Activated gamma-delta T cell (primary cell): Measurements from ENCODE around the gene HSPA8.
"Not testable (repeated sequence)": the region's sequence is repeated elsewhere in the genome, so short reads cannot be mapped to it uniquely, and the experiment has no call there.

Experiments
- DNase-seq: peaks from one replicate; lab custom pipeline; 2025; lab: John Stamatoyannopoulos, UW

The HSPA8 gene

DNA sequence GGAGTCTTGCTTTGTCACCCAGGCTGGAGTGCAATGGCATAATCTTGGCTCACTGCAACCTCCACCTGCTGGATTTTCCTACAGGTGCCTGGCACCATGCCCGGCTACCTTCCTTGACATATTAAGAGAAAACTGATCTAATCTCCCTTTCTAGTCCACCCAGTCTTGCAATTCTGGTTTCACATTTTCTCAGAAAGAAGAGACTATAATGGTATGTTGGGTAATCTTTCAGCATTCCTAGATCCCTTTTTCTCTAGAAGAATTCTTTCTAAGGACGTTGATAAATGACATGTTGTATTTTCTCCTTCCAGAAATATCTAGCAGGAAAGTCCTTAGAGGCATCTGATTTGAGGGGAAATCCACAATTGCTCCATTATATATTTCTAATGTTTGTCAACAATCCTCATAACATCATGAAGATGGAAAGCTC lies 10.4 kb upstream of the HSPA8 start:
- DNase-seq, result no peak

DNA sequence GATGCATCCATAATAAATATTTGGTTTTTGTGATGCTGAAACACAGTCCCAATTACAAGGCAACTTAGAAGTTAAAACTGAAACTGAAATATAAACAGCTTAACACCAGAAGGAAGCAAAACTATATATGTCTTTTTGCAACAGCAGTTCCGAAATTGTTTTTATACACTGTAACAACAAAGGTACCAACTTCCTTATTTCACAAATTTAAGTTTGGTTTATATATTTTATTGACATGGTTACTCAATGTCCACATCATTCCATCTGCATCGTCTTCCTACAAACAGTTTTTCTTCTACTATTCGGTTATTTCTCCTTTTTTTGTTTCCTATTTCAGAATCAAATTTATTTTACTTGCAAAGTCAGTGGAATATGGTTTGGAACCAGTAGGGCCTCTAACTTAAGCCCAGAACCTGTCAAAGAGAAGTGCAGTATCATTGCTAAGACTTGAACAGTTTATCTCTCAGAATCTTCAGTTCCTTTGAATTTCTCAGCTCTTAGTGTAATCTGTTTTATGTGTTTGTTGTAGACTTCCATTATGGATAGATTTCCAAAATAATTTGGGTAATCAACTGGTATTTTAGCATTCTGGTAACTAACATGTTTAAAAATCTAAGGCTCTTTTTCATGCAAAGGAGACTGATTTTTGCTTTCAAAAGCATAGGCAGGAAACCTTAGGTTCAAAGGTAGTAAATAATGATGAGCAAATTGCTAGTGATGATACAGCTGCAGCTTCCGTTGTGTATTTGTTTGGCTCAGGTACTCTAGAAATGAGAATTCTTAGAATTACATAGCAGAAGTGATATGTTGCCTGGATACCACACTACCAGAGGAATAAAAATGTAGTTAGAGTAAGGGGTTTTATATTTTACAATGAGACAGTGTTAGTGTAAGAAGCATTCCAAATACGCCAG lies 8.2 kb upstream of the HSPA8 start:
- no peak for DNase-seq

DNA sequence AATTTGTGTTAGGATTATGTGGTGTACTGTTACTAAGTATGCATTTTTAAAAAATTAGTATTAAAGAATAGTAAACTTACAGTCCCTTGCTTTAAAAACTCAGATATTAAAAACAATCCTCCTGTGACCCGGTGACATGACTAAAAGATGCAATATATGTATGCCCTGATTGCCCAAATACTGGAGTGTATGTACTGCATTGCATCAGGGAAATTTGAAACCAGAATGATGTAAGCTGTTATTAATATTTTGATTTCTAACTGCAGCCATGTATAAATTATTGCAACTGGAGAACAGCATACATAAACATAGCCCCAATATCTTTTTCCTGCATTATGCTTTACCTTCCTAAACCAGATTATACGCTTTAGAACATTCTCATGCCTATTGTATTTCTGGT lies 3.7 kb upstream of the HSPA8 start:
- no peak for DNase-seq

DNA sequence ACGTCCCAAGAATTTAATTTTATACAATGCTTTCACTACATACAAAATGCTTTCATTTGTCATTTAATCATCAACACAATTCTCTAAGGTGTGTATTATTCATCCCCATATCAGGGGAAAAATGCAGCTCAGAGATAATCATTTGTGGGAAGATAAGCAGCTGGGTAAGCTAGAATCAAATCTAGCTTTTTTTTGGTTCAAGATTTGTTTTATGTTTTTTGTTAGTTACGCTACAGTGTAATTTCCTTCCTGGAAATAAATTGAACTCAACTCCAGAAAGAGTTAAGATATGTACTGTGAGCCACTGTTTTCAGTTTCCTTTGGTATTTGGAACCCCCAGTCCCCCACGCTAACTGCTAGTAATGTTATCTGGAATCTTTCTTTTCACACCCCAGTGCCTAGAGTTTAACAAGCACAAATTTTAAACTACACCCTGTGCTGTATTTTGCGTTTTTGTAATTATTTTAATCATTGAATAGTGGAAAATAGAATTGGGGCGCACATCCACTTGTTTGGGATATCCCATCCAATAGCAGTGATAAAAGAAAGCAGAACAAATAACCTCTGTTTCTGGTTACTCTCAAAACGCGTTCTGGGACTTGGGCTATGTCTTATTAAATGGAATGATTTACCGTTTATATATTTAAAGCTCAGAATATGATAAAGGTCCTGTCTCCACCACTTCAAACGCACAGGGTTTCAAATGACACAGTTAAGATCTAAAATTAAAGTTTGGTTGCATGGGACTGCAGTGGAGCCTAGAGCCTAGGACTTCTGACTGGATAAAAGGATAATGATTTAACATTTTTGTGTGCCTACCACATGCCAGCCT lies 2.1 kb upstream of the HSPA8 start:
- no peak for DNase-seq

DNA sequence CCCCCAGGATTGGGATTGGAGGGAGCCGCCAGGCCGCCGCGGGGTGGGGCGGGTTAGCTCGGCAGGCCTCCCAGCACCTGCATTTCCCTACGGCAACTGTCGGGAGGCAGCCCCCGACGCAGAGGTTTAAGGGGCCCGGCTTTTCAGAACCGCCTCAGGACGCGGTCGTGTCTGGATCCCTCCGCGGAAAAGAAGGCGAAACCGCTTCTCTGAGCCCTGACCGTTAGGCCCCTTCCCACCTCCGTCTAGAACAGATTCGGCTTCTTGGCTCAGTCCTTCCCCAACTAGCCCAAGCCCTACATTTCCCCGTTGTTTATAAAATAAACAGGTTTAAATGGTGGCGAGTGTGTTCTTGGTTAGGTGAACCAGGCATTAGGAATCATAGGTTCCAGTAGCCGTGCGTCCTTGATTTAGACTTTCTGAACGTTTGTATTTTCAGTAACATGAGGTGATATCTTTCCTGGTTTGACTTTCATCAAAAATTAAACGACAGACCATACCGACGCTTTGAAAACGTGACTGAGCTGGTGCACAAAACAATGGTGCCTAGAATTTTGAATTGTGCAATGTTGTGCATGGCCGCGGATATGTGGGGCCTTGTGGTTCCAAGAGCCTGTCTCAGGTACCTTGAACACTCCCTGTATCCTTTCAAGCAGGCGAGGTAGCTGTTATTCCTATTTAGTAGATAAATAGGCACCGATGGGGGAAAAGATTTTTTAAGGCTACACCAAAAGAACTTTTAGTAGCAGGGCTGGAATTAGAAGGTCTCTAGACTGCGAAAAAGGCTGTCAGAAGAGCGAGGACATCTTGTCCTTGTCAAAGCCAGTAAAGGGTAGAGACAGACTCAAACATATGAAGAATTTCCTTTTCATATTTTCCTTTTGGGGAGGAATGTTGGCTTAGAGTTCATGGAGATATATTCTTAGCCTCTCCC lies 1.2 kb upstream of the HSPA8 start:
- DNase-seq, result peak; percentile 49

DNA sequence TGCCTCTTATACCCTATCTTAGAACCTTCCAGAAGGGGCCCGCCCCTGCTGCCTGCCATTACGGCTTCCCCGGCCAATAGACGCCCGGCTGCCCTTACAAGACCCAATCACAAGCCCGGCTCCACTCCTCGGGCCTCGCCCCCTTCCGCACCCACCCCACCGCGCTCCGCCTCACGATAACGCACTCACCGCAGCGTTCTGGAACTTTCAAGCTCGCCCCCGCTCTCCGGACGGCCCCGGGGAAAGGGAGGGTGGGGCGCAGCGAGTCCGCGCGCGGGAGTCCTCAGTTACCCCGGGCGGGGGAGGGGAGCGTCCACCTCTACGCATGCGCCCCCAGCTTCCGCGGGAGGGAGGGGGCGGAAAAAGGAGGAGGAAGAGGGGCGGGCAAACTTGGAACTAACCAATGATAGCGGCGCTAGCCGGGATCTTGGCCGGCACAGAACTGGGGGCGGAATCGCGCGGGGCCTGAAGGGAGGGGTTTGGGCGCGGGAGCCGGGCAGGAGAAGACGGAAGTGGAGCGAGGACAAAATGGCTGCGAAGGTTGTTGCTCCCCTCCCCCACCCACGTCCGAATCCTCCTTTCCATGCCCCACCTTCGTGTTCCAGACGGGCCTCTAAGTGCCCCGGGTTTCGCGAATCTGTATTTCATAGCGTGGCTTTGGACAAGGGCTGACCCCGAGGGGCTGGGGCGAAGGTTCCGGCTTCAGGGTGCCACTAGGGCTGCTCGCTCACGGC lies 389 bp upstream of the HSPA8 start:
- DNase-seq, result peak; percentile 98

DNA sequence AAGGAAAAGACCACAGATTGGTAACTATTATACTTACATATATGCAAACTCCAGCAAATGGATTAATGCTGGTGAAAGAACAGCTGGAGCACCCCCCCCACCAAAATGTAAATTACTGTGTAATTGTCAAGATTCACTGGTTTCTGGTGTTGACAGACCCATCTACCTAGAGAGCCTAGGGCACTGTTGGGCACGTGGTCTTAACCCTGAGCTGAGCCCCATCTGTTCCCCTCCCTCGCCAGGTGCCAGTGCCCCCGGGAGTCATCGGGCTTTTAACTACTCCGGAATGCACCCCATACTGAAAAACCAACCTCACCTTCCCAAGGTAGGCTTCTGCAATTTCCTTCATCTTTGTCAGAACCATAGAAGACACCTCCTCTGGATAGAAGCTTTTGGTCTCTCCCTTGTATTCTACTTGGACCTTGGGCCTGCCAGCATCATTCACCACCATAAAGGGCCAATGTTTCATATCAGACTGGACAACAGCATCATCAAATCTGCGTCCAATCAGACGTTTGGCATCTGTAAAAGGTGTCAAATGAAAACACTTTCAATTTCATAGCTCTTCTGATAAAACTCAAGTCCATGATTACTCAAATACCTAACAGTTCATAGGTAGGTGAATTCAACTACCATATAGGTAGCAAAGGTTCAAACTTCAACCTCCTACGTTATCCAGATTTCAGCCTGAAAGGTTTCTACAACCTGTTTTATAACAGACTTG lies 1.5 kb downstream of the HSPA8 start:
- DNase-seq, result no peak

DNA sequence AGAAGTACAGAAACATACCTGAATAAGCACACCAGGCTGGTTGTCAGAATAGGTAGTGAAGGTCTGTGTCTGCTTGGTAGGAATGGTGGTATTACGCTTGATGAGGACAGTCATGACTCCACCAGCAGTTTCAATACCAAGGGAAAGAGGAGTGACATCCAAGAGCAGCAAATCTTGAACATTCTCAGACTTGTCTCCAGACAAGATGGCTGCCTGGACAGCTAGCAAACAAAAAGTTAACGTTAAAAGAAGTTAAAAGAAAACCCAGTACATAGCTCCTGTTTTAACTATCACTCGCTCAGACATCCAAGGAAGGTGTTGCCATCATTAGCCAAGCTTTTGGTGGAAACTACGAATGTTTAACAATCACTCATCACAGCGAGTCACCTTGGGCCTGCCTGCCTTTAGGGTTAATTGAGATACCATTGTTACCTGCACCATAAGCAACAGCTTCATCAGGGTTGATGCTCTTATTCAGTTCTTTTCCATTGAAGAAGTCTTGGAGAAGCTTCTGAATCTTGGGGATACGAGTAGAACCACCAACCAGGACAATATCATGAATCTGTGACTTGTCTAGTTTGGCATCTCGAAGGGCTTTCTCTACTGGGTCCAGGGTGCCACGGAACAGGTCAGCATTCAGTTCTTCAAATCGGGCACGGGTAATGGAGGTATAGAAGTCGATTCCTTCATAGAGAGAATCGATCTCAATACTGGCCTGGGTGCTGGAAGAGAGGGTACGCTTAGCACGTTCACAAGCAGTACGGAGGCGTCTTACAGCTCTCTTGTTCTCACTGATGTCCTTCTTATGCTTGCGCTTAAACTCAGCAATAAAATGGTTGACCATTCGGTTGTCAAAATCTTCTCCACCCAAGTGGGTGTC lies 2.7 kb downstream of the HSPA8 start:
- not testable (repeated sequence) for DNase-seq

DNA sequence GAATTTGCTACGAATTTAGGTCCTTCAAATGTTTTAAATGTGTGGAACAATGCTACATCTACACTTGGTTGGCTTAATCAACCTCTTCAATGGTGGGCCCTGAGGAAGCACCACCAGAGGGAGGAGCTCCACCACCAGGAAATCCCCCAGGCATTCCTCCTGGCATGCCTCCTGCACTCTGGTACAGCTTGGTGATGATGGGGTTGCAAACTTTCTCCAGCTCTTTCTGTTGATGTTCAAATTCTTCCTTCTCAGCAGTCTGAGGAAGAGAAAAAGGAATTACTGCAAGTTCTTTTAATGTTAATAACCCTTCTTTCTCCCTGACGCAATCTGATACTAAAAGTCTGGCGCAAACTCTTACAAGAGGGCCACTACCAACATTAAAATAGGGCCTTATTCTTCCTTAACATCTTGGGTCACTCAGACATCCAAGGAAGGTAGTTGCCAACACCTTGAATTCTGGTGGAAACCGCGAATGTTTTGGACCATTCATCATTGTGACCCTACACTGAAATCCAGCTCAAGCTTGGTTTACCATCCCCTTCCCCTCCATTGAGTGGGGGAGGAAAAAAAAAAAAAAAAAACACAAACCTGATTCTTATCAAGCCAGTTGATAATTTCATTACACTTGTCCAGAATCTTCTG lies 4.2 kb downstream of the HSPA8 start:
- no peak for DNase-seq

DNA sequence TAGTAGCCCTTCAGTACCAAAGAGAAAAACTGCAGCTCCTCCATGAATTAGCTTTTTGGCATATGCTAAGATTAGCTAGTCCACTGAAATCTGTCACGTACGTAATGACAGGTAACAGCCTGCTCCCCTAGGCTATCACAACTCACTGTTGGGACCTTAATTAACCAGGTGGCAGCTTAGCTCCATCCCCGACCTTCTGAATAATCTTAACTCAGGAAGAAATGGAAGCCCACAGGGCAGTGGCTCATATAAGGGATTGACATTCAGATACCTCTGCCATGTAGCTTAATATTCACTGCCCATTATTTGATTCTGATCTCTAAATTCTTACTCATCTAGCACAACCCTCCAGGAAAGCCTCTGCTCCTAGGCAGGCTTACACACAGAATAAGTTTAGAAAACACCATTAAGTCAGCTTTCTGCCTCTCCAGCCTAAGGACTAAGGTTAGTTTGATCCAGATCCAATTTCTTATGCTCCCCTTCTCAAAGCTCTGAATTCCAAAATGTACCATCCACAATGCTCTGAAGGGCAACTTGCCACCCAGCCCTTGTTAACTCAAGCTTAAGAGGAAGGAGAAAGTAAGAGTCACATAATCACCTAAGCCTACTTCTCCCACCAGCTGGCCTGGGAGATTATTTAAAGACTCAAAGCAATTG lies 5.0 kb downstream of the HSPA8 start:
- no peak for DNase-seq

DNA sequence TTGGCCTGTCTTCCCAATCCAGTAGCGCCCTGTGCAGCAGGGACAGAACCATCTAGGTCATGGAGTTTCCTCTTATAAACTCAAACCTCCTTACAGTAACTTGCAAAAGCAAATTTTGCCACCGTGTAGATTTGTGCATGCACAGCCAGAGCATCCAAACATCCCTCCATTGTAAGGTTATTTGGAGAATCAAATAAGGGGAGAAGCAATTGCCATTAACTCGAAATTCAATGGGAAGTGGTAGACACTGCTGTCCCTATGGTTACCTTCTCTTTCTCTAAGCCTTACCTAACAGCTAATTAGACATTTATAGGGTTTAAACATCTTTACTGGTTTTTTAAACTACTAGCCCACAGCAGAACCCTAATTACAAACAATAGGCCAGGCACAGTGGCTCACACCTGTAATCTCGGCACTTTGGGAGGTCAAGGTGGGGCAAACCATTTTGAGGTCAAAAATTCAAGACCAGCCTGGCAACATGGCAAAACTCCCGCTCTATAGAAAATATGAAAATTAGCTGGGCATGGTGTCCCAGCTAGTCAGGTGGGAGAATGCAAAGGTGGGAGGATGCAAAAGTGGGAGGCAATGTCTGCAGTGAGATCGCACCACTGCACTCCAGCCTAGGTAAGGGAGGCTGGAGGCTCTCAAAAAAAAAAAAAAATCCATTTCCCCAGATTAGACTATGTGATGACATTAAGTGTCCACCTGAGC lies 6.6 kb downstream of the HSPA8 start:
- no peak for DNase-seq

DNA sequence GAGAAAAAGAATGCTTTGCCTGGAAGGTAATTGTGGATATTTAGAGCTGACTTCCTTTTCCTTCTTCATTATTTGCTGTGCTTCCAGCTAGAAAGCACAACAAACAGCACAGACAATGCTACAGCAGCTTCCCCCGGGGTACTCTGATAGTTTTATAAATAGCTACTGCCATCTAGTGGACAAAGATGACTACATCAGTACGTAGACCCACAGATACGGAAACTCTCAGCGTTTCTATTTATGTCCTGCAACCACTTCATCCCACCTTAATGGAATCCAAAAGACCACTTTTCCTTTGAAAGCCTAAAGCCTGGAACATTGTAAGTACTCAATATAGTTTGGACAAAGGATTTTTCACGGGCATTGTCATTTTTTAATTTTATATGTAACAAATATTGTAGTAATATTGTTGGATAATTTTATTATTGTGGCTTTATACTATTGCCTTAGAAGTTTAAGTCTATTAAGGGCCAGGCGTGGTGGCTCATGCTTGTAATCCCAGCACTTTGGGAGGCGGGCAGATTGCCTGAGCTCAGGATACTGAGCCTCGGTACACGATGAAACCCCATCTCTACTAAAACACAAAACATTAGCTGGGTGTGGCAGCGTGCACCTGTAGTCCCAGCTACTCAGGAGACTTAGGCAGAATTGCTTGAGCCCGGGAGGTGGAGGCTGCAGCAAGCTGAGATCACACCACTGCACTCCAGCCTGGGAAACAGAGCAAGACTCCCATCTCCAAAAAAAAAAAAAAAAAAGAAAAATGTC lies 7.5 kb downstream of the HSPA8 start:
- no peak for DNase-seq

DNA sequence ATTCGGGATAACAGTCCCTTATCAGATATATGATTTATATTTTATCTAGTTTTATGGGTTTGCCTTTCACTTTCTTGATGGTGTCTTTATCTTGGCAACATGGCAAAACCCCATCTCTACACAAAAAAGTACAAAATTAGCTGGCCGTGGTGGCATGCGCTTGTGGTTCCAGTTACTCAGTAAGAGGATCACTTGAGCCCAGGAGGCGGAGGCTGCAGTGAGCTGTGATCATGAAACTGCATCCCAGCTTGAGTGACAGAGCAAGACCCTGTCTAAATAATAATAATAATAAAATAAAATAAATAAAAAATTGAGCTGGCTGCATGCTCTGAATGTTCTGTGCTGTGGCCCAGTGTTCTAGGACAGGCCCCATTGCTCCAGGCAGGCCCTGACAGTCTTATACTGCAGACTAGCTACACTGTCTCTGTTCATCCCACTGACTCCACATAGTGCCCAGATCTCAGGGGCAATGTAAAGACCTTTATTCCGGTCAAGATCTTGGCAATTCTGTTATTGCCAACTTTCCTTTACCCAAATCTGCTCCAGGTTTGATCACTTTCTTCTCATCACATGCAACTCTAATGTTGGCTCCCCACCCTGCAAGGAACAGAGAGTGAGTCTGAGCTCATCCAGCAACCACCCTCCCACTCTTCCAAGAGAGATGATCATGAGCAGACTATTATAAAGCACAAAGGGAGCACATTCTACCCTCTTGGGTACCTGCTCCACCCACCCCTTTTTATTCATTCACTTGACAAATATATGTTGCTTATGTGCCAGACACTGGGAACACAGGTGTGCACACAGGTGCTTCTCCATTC lies 8.8 kb downstream of the HSPA8 start:
- no peak for DNase-seq

DNA sequence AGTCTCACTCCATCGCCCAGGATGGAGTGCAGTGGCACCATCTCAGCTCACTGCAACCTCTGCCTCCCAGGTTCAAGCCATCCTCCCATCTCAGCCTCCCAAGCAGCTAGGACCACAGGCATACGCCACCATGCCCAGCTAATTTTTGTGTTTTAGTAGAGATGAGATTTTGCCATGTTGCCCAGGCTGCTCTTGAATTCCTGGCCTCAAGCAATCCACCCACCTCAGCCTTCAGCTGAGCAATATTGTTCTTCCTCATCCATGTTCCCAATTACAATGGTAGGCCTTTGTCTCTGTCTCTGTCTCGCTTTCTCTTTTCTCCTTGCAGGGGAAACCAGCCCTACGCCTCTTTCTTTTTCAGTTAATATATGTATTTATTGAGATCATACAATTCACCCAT lies 10.3 kb downstream of the HSPA8 start:
- no peak for DNase-seq

DNA sequence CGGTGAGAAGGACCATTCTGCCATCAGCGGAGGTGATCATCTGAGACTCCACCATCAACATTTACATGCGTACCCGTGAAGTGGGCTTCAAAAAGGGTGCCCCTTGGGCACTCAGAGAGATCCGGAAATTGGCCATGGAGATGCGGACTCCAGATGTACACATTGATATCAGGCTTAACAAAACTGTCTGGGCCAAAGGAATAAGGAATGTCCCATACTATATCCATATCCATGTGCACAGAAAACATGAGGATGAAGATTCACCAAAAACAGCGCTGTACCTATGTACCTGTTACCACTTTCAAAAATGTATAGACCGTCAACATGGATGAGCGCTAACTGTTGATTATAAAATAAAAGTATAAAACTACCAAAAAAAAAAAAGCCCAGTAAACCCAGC lies 10.8 kb downstream of the HSPA8 start:
- DNase-seq, result no peak

DNA sequence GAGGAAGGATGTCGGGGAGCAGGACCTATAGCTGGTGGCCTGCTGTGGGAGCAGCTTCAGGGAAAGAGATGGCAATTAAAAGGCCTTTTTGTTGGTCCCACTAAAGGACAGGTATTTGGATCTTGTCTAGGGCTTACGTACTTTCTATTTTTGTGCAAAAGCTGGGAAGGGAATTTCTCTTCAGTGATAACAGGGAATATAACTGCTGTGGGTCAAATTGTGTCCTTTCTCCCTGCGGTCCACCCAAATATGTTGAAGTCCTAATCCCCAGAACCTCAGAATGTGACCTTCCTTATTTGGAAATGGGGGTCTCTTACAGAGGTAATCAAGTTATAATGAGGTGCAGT lies 14.0 kb downstream of the HSPA8 start:
- no peak for DNase-seq
